ENCODE measurements around the gene ZMYND10. TPM values are rescaled to one million over a fixed set of nuclear protein-coding genes. Genes with fewer than 3 reads are reported as not detected.

ZMYND10 gene
- total RNA-seq, 1 donor from 2014 or later, result 1.1 TPM

DNA sequence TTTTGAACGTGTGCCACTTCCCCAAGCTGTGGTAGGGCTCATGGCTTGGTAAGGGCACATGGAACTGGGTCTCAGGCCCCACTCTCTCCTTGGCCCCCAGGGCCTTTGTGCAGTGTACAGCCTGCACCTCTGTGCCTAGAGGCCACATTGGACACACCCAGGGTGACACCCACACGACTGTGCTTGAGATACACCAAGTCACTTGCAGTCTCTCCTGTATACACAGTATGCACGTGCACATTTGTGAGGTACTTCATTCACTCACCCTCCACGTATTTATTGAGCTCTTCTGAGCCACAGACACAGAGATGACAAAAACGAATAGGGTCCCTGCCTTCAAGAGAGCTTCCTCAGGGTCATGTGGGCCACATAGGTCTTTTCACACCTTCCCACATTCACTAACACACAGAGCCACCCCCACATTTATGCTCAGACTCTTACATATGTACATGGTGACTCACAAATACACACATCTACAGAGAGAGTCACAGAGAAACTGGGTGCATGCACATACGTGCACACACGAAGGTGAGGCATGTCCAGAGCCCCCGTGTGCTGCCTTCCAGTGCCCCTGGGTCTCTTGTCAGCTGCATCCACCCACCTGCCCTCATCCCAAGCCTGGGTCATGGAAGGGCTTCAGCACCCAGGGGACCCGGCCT is 23.6 kb upstream of the ZMYND10 start:
- no peak overlapping the region for H3K27ac Mint-ChIP-seq (ENCODE audit: unreplicated experiment)
- no peaks in the 10 kb centered on the region for H3K9me3 Mint-ChIP-seq (ENCODE audit: low read depth)
- H3K27me3 Mint-ChIP-seq (ENCODE audit: low read depth), result peaks cover 7% of the 10 kb centered on the region
- no peak overlapping the region for H3K4me3 Mint-ChIP-seq (ENCODE audit: unreplicated experiment)
- H3K4me1 Mint-ChIP-seq (ENCODE audit: low read depth), result peaks cover 6% of the 10 kb centered on the region
- TF ChIP-seq, protein P1, sequence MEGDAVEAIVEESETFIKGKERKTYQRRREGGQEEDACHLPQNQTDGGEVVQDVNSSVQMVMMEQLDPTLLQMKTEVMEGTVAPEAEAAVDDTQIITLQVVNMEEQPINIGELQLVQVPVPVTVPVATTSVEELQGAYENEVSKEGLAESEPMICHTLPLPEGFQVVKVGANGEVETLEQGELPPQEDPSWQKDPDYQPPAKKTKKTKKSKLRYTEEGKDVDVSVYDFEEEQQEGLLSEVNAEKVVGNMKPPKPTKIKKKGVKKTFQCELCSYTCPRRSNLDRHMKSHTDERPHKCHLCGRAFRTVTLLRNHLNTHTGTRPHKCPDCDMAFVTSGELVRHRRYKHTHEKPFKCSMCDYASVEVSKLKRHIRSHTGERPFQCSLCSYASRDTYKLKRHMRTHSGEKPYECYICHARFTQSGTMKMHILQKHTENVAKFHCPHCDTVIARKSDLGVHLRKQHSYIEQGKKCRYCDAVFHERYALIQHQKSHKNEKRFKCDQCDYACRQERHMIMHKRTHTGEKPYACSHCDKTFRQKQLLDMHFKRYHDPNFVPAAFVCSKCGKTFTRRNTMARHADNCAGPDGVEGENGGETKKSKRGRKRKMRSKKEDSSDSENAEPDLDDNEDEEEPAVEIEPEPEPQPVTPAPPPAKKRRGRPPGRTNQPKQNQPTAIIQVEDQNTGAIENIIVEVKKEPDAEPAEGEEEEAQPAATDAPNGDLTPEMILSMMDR (IDR thresholded peaks at IDR 0.05), result no peak
- H3K36me3 Mint-ChIP-seq (ENCODE audit: low read depth), result no peaks in the 10 kb centered on the region
- no peak for DNase-seq (ENCODE audit: low spot score)

DNA sequence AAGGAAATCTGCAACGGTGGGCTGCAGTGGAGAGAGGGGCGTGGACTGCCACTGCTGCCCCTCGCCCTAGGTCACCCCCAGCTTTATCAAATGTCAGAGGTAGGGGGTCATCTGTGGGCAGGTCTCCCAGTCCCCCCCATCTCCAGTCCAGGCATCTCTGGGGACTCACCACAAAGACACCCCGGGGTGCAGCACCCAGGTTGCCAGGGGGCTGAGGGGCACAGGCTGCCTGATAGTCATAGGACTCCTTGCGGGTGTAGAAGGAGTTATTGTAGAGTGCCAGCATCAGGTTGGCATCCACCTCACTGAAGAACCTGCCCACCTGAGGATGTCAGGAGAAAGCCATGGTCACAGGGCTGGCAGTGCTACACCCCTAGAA is 20.3 kb upstream of the ZMYND10 start:
- H3K27me3 Mint-ChIP-seq (ENCODE audit: low read depth), result no peaks in the 10 kb centered on the region
- TF ChIP-seq, protein P1 (IDR thresholded peaks at IDR 0.05), result no peak
- no peaks in the 10 kb centered on the region for H3K36me3 Mint-ChIP-seq (ENCODE audit: low read depth)
- H3K9me3 Mint-ChIP-seq (ENCODE audit: low read depth), result no peaks in the 10 kb centered on the region
- H3K27ac Mint-ChIP-seq (ENCODE audit: unreplicated experiment), result no peak overlapping the region
- no peak for DNase-seq (ENCODE audit: low spot score)
- peaks cover 7% of the 10 kb centered on the region for H3K4me1 Mint-ChIP-seq (ENCODE audit: low read depth)
- H3K4me3 Mint-ChIP-seq (ENCODE audit: unreplicated experiment), result peak overlapping the region; percentile 45

DNA sequence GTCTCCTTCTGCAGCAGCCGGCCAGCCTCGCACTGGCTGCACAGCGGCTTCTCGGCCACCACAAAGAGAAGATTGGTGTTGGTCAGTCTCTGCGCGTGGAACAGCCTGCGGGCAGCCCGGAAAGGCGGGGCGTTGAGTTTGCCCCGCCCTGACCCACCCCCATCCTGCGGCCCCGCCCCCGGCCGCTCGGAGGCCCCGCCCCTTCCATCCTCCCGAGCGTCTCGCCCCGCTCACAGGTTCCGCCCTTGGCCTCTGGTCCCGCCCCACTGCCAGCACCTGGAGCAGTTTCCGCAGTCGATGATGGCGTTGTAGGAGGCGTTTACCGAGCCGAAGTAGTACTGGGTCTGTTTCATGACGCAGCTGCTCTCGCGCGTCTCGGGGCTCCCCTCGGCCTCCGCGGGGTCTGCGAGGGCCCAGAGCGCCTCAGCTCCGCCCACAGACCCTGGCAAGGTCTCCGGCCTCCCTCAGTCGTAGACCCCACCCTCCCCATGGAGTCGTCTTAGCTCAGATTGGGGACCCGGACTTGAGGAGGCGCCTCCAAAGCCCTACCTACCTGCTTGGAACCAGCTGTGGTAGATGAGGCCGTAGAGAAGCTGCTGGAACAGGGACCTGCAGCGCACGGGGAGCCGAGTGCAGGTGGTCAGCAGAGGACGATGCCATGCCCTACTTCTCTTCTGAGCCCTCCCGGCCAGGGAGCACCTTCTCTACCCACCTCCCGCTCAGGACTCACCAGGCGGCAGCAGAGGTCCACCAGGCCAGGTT is 19.7 kb upstream of the ZMYND10 start:
- H3K4me3 Mint-ChIP-seq (ENCODE audit: unreplicated experiment), result peak overlapping the region; percentile 80
- no peak for DNase-seq (ENCODE audit: low spot score)
- TF ChIP-seq, protein P1 (IDR thresholded peaks at IDR 0.05), result no peak
- H3K27me3 Mint-ChIP-seq (ENCODE audit: low read depth), result no peaks in the 10 kb centered on the region
- no peaks in the 10 kb centered on the region for H3K9me3 Mint-ChIP-seq (ENCODE audit: low read depth)
- peaks cover 7% of the 10 kb centered on the region for H3K4me1 Mint-ChIP-seq (ENCODE audit: low read depth)
- H3K27ac Mint-ChIP-seq (ENCODE audit: unreplicated experiment), result peak overlapping the region; percentile 45
- H3K36me3 Mint-ChIP-seq (ENCODE audit: low read depth), result no peaks in the 10 kb centered on the region

DNA sequence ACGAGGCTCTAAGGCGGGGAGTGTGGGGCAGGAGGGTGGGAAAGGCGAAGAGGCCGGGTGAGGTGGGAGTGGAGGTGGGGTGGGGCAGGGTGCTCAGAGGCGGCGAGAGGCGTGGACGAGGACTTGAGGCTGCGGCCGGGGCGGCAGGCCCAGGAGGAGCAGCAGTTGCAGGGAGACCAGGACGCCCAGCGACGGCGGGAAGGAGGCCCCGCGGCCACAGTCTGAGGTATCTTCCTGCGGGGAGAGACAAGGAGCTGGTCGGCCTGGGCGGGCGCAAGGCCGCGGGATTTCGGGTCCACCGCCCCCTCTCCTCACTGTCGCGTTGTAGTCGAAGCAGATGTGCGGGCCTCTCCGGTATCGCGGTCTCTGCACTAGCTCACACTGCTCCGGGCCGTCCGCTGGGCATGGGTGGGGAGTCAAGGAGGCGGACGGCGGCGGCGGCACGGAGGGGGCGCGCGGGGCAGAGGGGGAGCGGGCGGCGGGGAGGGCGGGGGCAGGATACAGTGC is 19.1 kb upstream of the ZMYND10 start:
- peaks cover 13% of the 10 kb centered on the region for H3K4me1 Mint-ChIP-seq (ENCODE audit: low read depth)
- TF ChIP-seq, protein P1 (IDR thresholded peaks at IDR 0.05), result no peak
- H3K9me3 Mint-ChIP-seq (ENCODE audit: low read depth), result no peaks in the 10 kb centered on the region
- no peaks in the 10 kb centered on the region for H3K36me3 Mint-ChIP-seq (ENCODE audit: low read depth)
- no peak for DNase-seq (ENCODE audit: low spot score)
- peak overlapping the region; percentile 80 for H3K4me3 Mint-ChIP-seq (ENCODE audit: unreplicated experiment)
- H3K27me3 Mint-ChIP-seq (ENCODE audit: low read depth), result no peaks in the 10 kb centered on the region
- H3K27ac Mint-ChIP-seq (ENCODE audit: unreplicated experiment), result peak overlapping the region; percentile 49

DNA sequence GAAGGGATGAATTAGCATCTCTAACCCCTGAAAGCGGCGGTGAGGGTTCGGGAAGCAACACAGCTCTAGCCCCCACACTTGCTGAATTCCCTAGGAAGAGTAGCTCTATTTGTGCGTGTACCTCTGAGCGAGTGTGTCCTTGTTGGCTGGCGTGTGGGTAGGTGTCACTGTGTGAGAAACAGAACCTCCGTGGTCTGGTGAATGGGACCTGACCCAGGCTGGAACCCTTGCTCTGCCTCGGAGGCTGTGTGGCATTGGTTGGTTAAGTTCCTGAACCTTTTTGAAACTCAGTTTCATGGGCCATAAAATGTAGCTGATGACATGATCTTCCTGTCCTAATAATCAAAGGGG is 14.2 kb upstream of the ZMYND10 start:
- Mint-ChIP-seq H3K9me3 (ENCODE audit: low read depth) (no peaks in the 10 kb centered on the region), H3K4me1 (ENCODE audit: low read depth) (peaks cover 46% of the 10 kb centered on the region), H3K4me3 (ENCODE audit: unreplicated experiment) (peak overlapping the region; percentile 93), H3K27me3 (ENCODE audit: low read depth) (no peaks in the 10 kb centered on the region), H3K27ac (ENCODE audit: unreplicated experiment) (no peak overlapping the region), H3K36me3 (ENCODE audit: low read depth) (peaks cover 4% of the 10 kb centered on the region)
- no peak for DNase-seq (ENCODE audit: low spot score)
- TF ChIP-seq, protein P1 (IDR thresholded peaks at IDR 0.05), result no peak

Data from chondrocyte (in vitro differentiated cells).